NCI-H128 (cell line): Measurements from ENCODE around the gene ETDC.
"Not testable (repeated sequence)": the region's sequence is repeated elsewhere in the genome, so short reads cannot be mapped to it uniquely, and the experiment has no call there.

ENCODE experiments used
- DNase-seq: peaks from one replicate; lab custom pipeline; 2025; ENCODE audit not compliant: unreplicated experiment; lab: John Stamatoyannopoulos, UW

The ETDC gene

DNA sequence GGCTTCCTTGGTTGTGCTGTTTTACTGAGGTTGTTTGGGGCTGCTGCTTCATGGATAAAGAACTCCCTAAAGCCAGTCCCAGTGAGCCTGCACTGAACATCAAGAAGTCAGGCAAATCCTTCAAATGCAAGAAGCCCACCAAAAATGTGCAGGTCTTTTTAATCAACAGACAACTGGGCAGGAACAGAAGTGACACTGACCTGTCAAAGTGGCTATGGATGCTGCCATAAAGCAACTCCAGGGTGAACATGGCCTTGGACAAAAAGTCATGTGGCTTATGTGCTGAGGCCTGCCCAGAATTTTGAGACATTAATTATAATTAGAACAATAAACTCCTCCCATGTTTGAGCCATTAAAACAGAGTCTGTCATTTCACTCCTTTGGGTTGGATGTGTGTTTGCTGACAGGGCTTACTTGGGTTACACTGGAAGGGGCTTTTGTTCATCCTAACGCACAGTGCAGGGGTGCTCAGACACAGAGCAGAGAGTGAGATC is at the start of gene ETDC:
ETDC (plus strand) TSS at position 51 of the 494 bp plus-strand sequence; CDS start at position 51, 0 bp downstream.
- DNase-seq = no peak

DNA sequence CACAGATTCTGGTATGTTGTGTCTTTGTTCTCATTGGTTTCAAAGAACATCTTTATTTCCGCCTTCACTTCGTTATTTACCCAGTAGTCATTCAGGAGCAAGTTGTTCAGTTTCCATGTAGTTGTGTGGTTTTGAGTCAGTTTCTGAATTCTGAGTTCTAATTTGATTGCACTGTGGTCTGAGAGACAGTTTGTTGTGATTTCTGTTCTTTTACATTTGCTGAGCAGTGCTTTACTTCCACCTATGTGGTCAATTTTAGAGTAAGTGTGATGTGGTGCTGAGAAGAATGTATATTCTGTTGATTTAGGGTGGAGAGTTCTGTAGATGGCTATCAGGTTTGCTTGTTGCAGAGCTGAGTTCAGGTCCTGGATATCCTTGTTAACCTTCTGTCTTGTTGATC is 48.3 kb upstream of the ETDC start:
- not testable (repeated sequence) for DNase-seq

DNA sequence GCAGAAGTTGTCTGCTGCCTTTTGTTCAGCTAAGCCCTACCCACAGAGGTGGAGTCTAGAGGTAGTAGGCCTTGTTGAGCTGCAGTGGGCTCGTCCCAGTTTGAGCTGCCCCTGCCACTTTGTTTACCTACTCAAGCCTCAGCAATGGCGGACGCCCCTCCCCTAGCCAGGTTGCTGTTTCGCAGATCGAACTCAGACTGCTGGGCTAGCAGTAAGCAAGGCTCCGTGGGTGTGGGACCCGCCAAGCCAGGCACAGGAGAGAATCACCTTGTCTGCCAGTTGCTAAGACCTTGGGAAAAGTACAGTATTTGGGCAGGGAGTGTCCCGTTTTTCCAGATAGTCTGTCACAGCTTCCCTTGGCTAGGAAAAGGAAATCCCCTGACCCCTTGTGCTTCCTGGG is 45.9 kb upstream of the ETDC start:
- not testable (repeated sequence) for DNase-seq

DNA sequence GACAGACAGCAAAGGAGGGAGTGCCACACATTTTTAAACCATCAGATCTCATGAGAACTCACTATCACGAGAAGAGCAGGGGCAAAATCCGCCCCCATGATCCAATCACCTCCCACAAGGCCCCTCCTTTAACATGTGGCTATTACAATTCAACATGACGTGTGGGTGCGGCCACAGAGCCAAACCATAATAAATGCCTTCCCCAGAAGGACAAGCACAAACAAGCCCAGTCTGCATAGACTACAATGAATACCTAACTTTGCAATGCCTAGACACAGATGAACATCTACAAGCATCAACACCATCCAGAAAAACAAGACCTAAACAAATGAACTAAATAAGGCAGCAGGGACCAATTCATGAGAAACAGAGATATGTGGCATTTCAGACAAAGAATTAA is 45.1 kb upstream of the ETDC start:
- no peak for DNase-seq

DNA sequence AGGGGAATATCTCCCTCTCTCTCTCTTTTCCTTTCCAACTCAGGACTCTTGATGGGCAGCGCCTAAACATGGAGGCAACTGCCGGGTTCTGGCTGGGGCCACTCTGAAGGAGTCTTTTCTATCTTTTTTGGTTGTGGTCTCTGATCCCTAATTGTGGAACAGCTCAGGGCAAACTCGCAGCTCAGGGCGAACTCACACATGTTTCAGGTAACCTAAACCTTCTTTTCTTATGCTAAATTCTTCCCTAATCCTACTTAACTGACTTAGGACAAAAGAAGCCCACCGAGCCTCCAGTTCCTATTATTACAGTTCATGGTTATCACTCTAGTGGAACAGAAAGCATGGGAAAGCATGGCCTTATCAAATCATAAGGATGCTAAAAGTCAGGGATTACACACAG is 36.1 kb upstream of the ETDC start:
- no peak for DNase-seq

DNA sequence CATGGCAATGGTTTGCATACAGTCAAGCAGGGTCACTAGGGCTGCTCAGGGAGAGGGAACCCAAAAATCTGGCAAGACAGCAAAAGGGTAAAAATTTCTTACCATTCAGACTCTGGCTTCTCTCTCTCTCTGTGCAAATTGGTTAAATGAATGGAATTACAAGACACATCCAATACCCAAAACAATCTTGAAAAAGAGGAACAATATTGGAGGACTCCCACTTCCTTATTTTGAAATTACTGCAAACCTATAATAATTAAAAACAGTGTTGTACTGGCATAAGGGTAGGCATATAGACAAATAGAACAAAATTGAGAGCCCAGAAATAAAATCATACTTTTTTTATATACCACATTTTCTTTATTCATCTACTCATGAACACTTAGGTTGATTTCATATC is 33.3 kb upstream of the ETDC start:
- DNase-seq = no peak

DNA sequence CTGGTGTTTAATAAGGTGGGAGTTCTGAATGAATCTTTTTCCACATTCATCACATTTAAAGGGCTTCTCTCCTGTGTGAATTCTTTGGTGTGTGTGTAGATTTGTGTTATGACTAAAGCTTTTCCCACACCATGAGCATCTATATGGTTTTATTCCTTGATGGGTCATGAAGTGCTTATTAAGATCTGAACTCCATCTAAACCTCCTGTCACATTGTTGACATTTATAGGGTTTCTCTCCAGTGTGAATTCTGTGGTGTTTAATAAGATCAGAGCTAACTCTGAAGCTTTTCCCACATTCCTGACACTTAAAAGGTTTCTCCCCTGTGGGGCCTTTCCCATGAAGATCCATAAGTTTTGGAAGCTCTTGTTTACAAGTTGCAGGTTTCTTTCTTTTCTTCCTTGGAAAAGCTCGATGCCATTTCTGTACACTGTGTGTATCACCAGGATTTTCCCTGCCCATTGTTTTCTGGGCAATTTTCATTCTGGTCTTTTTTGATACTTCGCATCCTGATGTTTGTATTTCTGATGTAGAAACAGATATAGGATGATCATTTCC is 21.9 kb upstream of the ETDC start:
- DNase-seq = no peak

DNA sequence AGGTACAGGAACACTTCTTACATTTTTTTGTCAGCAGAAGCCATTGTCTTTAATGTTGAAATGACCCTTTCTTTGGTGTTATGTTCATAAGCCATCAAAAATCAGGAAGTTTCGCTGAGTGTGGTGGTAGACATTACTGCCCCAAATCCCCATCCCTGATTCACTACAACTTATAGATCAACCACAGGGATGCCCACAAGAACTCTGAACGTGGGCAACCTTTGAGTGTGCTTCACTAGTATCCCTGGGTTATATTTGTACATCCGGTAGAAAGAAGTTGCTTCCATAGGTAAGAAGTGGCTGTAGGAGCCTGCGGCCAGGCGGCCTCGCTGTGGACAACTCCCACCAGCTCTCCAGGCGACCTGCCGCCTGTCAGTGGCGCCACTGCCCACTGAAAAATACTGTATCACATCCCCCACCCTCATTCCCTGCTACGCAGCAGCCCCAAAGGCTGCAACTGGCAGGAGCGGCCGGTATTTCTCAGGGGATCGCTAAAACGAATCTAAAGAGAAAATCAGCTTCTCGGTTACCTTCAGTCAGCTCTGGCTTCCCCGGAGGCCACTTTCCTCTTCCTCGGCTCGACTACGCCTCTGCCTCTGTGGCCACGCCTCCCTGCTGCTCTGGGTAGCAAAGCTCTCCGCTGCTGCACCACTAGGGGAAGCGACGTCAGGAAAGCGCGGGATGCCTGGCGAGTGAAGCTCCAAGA is 13.9 kb upstream of the ETDC start:
- DNase-seq = no peak

DNA sequence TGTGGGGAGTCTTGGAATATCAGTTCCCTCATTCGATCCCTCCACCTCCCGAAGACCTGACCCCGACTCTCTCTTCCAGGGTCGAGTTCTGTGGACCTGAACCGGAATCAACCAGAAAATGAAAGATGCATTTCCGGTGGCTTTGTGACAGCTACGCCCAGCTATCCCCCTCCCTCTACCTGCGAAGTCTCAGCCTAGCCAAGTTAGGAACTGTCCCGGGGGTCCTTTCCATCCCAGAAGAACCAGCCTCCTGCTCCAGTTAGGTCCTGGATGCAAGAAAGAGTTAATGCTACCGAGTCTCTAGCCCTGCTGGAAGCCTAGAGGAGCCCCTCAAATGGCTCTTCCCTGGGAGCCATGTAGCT is 13.4 kb upstream of the ETDC start:
- no peak for DNase-seq

DNA sequence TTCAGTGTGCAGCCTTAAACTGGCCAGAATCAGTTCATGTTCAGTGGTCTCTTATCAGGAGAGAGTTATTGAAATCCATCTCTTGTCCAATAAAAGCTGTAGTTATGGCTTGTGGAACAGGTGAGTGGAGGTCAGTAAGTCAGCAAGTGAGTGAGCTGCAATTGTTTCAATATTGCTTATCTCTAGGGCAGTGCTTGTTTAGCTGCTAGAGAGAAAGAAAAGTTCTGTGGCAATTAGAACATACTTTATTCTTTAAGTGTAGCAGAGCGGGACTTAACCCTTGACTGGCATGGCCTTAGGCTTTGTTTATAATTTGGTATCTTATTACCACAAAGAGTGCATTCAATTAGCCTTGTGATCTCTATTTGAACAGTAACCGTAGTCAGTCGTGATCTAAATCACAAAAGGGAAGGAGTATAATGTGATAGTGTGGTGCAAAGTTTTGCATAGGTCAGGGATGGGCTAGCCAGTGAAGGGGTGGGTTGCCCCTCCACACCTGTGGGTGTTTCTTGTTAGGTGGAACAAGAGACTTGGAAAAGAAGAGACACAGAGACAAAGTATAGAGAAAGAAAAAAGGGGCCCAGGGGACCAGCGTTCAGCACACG is 6.9 kb upstream of the ETDC start:
- DNase-seq = no peak

DNA sequence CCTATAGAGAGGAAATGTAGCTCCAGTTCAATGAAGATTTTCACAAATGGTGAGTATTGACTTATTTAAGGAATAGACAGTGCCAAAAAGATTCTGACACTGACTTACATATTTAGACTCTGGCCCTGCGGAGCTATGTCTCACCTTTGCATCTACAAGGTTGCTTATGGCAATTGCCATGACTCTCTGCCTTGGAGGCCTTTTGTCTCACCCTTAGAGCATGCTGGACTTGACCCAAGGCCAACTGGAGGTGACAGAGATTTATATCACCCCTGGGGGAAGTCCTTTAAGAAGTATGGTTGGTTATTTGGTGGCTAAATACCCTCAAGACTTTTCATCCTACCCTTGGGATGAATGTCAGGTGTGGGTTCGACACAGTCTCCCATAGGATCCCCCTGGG is 4.5 kb upstream of the ETDC start:
- DNase-seq = no peak

DNA sequence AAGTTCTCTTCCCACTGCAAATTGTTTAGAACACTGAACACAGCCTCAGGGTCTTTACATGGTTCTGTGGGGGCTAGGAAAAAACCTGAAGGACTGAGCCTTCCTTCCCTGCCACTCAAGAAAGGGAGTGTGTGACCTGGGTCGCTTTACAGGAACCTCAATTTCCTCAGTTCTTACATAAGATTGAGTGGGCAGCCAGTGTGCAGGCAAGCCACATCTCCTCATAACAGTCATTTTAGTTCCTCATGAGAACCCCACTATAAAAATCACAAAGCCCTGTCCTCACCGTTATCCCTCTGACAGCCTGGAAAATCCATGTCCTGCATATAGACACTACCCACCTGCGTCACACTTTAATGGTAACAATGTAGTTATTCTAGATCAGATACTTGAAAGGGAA is 2.1 kb upstream of the ETDC start:
- DNase-seq = no peak

DNA sequence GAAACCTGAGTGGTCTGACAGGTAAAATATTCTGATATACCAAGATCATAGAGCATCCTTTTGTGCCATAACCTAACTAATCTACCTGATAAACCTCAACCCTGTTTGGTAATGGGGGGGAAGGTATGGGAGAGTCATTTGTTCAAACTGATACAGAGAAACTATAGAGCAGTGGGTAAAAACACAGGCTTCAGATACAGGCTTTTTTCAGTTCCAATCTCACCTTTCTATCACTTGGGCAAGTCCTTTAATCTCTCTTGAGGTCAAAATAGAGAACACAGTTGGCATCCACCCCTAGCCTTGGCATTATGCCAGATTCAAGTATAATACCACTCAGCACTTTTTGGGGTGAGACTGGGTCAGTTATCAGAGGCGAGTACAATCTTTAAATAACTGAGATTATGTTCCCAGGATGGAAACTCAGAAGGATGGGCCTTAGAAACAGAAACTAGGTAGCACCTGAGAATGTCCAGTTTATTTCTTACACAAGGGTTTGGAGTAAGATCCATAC is 880 bp upstream of the ETDC start:
- DNase-seq = no peak

DNA sequence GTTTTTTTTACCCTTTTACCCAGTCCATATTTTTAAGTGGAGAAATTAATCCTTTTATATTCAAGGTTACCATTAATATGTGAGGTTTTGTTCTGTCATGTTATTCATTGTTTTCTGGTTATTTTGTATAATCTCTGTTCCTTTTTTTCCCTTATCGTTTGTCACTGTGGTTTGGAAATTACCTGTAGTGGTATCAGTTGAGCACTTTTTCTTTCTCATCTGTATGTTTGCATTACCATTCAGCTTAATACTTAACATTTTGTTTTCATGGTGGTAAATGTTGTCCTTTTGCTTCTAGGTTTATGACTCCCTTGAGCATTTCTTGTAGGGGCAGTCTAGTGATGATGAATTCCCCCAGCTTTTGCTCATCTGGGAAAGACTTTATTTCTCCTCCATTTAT is 6.6 kb downstream of the ETDC start:
- no peak for DNase-seq

DNA sequence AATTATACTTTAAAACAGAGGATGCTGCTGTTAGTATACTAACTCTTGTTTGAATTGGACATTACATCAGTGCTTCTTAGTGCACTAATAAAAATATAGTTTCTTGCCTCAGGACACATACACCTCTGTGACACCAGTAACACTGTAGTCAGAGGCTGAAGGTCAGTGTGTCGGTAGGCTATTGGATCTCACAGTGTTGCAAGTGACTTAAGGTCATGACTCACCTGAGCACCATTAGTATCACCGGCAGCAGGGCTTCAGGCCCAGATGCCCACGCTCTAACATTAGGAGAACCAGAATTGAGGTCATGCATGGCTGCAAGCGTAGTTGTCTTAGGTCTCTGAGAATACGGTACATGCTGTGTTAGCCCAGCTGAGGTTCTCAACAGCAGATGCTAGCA is 15.2 kb downstream of the ETDC start:
- DNase-seq = no peak

DNA sequence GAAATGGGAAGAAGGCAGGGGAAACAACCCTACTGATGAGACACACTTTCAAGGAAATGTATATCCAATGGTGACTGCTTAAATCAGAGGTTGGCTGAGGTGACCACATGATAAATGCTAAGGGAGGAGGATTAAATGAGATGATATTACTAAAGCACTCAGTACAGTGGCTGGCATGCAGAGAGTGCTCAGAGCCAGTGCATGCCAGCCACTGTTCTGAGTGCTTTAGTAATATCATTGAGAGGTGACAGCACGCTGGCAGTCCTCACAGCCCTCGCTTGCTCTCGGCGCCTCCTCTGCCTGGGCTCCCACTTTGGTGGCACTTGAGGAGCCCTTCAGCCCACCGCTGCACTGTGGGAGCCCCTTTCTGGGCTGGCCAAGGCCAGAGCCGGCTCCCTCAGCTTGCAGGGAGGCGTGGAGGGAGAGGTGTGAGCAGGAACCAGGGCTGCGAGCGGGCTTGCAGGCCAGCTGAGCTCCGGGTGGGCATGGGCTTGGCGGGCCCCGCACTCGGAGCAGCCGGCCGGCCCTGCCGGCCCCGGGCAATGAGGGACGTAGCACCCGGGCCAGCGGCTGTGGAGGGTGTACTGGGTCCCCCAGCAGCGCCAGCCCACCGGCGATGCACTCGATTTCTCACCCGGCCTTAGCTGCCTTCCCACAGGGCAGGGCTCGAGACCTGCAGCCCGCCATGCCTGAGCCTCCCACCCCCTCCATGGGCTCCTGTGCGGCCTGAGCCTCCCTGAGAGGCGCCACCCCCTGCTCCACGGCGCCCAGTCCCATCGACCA is 15.9 kb downstream of the ETDC start:
- DNase-seq = not testable (repeated sequence)

DNA sequence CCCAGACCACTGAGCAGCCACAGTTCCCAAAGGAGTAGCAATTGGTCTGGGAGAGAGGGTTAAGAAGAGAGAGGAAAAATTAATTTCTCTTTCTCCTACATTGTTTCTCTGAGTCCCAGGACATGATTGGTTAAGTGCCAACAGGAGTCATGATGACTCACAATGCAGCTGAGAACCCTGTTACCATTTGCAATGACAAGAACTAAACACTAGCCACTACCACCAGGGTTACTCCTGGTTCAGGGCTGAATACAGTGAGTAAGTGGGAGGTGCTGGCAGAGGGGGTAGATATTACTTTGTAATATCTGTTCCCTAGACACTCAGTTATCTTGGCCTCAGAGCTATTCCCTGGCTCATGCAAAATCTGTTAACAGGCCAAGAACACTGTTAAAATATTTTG is 18.0 kb downstream of the ETDC start:
- no peak for DNase-seq

DNA sequence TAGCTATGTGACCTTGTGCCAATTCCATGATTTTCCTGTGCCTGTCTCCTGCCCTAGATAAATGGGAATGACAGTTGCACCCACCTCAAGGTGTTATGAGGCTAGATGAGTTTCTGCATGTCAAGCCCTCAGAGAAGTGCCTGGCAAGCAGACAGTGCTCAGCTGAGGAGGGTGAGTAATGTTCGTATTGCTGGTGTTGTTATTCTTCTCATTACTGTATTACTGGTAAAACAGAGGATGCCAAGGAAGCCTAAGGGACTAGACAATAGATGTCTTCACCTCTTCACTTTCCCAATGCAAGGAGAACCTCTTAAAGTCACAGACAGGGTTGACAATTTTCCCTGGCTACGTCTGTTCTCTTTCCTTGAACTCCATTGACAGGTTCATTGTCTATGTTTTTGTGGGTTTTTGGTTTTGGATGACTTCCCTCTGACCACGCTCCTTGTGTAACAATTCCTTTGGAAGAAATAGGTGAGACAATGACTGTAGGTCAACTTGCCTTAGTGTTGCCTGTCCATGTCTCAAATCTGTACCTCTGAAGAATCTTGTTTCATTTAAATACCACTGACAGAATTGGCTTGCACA is 19.2 kb downstream of the ETDC start:
- DNase-seq = no peak

DNA sequence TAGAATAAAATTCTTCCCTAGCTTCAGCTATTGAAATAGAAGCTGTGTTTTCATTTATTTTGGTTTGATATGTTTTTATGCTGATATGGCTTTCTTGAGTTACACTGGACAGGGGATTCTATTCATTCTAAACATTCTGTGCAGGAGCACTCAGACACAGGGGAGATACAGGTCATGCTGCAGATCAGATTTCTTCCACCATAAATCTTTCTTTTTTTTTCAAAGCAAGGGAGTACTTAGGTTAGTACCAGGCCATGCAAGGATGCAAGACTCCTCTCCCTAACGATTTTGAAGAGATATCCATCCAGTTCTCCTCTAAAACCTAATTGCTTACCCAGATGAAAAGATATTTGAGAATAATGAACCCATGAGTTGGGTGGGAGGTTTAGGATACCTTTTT is 21.4 kb downstream of the ETDC start:
- DNase-seq = no peak

DNA sequence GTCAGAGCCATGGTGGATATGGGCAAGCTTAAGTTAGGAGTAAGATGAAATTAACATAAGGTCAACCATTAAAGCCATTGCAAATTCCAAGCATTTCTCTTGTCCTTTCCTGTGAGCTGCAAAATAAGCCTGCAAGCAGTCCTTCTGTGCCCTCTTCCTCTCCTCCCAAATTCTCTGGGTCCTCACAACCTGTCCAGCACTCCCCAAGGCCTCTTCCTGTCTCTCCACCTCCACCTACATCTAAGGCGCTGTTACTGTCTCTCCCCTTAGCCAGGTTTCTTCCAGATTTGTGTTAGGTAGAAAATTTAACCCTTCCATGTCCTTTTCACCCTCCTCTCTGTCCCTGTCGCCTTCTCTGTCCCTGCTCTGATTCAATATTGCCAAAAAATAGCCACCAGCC is 22.2 kb downstream of the ETDC start:
- no peak for DNase-seq

DNA sequence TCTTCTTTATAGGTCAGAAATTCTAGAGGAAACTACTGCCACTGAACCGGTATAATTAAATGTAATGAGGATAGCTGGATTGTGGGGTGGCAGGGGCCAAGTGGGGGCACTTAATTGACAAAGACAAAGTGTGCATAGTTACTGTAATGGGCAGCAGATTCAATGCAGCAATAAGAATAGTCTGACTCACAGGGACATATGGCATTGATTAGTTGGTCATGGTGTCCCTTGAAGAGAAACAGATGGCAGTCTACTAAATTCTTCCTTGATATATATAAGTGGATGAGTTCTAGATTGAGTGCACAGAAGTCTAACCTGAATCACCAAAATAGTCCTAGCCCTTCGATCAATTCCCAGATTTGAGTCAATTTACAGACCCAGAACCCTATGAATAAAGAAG is 31.6 kb downstream of the ETDC start:
- DNase-seq = no peak
